ENCODE measurements around the gene SNX27.
"Not testable (repeated sequence)": the region's sequence is repeated elsewhere in the genome, so short reads cannot be mapped to it uniquely, and the experiment has no call there.

SNX27 gene

DNA sequence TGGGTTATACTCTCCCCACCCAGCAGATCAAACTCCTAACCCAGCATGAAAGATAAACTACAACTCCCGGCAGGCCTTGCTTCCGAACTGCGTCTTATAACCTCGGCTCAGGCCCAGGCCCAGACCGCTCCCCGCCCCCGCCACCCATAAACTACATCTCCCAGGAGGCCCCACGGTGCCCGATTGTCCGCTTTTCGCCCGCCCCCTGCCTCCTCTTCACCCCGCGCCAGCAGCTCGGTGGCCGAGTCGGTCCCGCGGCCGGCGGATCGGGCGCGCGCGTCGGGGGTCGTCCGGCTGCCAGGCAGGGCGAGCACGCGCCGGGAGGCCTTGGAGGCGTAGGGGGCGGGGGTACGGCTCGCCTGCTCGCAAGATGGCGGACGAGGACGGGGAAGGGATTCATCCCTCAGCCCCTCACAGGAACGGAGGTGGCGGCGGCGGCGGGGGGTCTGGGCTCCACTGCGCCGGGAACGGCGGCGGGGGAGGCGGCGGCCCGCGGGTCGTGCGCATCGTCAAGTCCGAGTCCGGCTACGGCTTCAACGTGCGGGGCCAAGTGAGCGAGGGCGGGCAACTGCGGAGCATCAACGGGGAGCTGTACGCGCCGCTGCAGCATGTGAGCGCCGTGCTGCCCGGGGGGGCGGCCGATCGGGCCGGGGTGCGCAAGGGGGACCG, at the start of gene SNX27:
Gene SNX27 (plus strand): TSS at position 219 of the 669 bp plus-strand sequence. CDS start 152 bp downstream, at position 371.
- DNase-seq, result peak; percentile 86

GRCh38 chr1:151562661-151563060, 49.2 kb upstream of the SNX27 start:
- no peak for DNase-seq

DNA sequence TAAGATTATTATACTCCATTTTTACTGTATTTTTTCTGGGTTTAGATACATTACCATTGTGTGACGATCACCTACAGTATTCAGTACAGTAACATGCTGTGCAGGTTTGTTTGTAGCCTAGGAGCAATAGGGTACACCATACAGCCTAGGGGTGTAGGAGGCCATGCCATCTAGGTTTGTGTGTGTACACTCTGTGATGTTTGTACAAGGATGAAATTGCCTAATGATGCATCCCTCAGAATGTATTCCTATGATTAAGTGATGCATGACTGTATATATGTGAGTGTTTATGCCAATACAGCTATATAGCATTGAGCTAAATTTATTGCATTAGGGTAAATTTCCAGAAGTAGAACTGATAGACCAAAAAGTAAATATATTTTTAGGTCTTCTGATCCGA, 48.5 kb upstream of the SNX27 start:
- DNase-seq, result no peak

DNA sequence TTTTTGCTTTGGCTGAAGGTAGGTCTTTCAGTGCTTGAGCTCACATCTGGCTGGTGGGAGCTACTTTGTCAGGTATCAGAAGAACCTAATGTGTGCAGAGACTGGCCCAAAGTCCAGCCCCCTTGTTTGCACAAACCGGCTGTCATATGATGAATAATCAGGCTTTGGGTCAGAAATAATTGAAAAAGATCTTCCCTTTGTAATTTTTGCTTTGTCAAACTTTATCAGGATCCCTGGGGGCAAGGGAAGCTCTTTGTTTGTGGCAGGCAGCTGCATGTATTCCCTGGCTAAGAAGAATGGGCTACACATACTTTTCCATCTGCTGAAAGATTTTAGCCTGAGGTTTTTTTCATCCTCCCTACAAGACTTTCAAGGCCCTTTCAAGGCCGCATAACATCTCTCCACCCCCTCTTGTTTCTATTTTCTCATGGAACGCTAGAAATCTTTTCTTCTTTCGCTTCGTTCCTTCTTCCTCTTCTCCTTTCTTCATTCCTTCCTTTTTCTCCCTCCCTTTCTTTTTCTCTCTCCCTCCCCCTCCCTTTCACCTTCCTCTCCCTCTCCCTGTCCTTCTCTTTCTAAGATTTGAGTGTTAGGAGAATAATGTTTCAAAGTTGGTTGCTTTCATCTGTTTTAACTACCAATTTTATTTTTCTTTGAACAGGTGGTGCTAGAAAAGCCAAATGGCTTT, 46.2 kb upstream of the SNX27 start:
- no peak for DNase-seq

DNA sequence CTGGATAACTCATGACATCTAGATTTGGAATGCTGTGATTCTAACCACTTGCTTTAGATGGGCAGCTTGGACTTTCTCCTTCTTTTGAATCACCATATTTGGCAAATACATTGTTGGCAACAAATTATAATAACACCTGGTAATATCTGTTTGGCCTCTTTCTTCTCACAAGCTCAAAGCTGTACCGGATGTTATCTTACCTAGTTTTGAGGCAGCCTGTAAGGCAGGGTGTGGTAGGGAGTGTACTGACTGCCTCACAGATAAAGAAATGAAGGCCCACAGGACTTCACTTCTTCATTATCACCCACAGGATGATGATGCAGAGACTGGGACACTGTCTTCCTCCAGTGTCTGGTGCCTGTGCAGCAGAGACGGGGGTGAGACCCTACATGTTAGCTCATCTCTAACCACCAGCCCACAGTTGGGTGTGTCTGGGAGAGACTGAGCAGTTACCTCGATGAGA, 43.2 kb upstream of the SNX27 start:
- DNase-seq, result no peak

DNA sequence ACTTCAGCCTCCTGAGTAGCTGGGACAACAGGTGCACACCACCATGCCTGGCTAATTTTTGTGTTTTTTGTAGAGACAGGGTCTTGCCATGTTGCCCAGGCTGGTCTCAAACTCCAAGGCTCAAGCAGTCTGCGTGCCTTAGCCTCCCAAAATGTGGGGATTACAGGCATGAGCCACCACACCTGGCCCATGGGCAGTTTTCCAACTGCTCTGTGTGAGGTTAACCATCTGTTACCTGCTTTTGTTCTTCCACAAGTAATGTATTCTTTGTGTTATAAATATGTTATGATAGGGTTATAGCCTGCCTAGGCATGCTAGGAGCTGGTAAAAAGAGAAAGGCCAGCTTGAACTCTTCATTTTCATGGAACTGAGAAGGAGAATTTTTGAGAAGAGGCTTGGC, 41.0 kb upstream of the SNX27 start:
- DNase-seq, result no peak

DNA sequence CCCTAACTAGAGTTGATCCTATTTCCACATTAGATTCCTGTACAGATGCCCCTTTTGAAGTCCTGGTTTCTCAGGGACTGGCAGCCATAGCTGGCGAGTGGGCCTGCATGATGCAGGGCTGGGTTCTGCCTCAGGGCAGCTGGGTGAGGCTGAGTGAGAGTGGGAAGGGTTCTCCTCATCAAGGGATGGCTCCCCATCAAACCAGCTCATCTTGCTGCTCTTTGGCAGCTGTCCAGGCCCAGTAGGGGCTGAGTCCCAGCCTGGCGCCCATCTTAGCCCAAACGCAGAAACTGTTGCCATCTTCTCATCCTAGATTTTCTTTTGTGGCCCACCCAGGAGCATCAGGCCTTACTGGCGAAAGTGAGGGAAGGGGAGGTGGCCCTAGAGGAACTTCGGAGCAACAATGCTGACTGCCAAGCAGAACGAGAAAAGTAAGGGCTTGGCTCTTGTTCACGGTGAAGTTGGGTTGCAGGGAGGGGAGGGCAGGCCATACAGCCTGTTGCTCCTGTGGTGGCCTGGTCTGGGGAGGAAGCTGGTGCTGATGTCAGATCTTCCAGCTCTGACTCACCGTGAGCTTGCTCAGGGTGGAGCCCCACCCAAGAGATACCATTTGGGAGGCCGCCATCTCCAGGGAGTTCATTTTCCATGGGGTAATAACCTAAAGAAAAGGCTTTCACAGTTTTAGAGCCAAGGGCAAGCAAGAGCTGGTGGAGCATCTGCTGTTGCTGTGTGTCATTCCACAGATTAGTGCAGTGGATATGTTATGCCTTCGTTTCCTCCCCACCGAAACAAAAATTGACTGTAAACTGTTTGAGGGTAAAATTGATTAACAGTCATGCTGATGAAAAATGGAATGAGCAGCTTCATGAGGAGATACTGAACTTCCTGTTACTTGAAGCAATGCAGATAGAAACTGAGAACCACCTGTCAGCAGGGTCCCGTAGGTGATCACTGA, 37.0 kb upstream of the SNX27 start:
- no peak for DNase-seq

DNA sequence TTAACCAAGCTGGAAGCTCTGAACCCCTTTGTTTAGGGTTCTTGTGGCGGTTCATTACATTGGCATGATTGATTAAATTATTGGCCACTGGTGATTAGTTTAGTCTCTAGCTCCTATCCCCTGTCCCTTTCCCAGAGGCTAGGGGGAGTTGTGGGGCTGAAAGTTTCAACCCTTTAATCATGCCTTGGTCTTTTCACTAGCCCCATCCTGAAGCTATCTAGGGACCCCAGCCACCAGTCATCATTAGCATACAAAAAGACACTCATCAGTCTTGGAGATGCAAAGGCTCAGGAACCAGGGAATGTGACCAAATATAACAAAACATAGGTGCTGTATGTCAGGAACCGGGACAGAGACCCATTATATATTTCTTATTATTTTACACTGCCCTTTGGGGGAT, 34.7 kb upstream of the SNX27 start:
- no peak for DNase-seq

GRCh38 chr1:151578941-151579340, 32.9 kb upstream of the SNX27 start:
- no peak for DNase-seq

DNA sequence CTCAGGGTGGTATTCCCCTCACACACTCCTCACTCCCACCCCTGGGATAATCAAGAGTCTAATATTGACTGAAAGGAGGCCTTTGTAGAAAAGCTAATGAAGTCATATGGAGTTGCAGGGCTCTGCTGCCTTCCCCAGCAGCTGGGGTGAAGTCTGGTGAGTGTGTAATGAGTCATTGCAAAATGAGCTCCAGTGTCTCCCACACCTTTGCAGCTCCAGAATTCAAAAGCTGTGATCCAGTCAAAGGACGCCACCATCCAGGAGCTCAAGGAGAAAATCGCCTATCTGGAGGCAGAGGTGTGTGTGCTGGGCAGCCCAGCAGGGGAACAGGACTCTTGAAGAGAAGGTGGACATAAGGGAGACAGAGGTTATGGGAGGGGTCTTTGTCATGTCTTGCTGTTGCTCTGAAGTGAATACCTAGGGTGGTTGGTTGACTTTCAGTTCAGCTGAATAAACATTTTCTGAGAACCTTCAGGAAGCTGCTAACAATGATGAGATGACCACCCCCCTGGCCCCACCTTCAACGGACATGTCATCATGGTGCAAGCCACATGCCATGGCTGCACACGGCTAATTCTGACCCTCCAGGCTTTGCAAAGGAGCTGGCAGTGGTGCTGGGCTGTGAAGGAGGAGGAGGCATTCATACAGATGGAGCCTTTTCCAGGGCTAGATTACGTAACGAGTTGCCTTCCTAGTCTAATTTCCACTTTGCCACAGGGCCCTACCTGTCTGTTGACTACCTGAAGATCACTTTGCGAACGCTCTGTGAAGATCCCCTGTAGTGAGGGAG, 32.2 kb upstream of the SNX27 start:
- no peak for DNase-seq

DNA sequence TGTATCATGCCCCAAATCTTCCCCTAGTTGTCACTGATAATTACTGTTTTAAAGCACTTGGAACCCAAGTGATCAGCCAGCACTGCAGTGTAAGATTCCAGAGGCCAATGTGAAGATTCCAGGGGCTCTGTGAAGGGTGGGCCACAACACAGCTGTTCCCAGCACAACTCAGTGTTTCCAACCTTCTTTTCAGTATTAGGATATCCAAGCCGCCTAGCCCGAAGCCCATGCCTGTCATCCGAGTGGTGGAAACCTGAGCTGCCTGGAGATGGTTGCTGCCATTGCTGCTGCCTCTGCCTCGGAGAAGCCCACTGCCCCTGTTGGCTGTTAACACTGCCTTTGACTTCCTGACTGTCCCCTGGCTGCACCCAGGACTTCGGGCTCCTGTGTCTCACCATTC, 30.4 kb upstream of the SNX27 start:
- DNase-seq, result no peak

- no peak for DNase-seq
These were observed 29.9 kb upstream of the SNX27 start for GRCh38 chr1:151581921-151582320.

- DNase-seq, result no peak
These were observed 28.1 kb upstream of the SNX27 start for GRCh38 chr1:151583796-151584195.

DNA sequence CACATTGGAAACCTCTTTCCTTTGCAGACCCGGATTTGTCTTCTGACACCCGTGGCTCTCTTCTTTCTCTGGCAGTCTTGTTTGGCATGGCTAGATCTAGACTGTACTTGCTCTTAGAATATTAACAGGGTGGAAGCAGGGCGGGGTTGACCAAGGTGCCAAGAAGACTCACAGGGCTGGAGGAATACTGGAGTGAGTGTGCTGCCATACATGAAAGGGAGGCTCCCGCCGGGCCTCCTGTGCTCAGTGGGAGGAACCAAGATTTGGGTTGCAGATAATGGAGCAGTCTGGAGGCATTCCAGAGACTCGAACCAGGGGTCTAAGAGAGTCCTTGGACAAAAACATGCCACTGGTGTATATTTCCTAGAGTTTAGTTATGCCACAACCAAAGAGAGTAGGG, 27.6 kb upstream of the SNX27 start:
- no peak for DNase-seq

DNA sequence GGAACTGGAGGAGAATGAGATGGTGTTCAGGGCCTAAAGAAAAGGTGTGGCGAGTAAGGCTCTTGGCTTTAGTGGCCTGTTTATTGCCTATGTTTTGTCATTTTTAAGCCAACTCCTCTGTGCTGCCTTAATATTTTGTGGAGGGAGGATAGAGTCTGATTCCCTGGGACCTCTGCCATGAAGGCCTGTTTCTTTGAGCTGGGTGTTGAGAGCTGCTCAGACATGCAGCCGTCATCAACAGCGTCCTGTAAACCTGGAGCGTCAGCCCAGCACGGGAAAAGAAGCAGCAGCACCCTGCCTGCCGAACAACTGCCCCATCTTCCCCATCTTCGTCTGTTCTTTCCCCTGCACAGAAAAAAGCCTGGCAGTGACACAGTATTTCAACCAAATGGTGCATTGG, 27.1 kb upstream of the SNX27 start:
- DNase-seq, result no peak

DNA sequence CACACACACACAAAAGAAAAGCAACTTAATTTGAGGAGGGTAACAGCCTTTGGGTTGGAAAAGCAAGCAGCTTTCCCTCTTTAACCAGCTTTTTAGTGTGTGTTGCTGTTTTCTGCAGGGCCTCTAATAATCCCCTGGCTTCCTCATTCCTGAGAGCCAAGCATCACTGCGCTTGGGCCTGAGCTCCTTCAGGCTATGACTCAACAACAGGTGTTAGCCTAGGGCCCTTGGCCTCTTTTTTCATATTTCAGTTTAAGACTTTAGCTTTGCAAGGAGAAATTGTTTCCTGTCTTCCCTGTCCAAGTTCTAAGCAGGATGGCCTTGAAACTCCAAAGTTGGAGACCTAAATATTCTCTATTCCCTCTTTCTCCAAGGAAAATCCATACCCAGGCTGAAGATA, 26.2 kb upstream of the SNX27 start:
- no peak for DNase-seq

DNA sequence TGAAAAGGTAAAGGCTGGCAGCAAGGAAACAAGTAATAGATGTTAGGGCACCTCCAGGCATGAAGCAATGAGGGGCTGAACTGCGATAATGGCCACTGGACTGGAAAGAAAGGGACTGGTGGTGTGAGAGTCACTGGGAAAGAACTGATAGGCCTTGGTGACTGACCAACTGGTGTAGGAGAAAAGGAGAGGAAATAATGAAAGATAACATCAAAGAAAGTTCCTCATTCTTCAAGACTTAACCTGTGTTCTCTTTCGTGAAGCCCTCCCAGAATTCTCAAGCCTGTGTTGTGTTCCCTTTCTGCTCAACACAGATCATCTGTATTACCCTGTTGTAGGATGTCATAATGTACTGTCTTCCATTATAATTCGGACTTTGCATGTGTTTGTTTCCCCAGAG, 20.9 kb upstream of the SNX27 start:
- no peak for DNase-seq

DNA sequence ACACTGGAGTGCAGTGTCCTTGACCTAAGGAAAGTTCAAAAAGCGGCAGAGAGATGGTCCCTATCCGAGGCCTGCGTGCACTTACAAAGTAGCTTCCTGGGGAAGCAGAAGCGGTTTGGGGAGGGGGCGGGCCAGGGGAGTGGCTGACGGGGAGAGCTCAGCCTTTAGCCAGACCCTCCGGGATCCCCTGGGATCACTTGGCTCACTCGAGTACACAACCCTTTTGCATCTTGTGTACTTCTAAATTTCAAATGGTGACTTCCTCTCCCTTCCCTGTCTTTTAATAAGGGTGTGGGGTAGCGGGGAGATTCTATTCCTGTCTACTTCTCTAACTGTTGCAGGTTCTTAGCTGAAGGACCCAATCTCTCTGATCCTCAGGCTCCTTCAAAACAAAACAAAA, 18.1 kb upstream of the SNX27 start:
- DNase-seq, result peak; percentile 55

DNA sequence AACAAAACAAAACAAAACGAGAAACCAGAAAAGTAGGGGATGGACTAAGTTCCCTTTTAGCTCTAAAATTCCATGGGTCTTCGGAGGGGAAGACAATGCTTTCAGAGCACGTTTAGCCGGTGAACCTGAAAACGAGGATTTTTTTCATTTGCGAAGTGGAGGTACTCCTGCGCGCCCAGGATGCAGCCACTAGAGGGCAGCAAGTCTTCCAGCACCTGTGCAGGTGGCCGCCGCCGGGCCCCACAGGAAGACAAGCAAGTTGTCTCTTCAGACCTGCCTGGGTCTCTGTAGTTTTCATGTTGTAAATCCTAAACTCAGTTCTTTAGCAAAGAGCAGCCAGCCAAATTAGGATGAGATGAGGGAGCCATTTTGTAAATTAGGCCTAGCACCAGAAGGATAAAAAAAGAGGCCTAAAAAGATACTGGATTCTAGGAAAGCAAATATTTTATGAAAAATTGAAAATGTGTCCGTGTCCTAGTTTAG, 17.7 kb upstream of the SNX27 start:
- DNase-seq, result peak; percentile 70

- no peak for DNase-seq
These were observed 15.5 kb upstream of the SNX27 start for GRCh38 chr1:151596166-151596953.

DNA sequence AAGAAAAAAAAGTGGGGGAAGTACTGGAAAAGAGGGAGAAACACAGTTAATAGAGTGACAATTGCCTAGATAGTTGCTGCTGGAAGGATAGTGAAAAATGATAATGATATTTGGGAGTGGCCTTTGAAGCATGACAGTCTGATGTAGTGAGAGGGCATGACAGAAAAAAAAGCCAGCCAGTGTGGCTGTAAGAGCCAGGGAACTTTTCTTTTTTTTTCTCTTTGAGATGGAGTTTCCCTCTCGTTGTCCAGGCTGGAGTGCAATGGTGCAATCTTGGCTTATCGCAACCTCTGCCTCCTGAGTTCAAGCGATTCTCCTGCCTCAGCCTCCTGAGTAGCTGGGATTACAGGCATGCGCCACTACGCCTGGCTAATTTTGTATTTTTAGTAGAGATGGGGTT, 9.3 kb upstream of the SNX27 start:
- not testable (repeated sequence) for DNase-seq

DNA sequence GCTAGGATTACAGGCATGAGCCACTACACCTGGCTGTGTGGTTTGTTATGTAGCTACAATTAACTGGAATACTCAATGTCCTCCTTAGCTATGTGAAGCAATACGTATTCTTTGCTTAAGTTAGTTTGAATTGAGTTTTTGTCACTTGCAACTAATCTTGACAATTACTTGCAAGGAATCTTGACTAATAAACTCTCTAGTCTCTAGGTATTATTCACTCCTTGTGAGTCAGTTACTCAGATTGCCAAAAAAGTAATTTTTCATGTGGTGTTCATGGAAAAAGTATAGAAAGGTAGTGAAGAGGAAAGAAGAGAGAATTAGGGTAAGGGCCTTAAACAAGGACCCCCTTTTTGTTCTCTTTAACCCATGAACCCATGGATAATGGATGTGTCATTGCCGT, 7.6 kb upstream of the SNX27 start:
- no peak for DNase-seq

All from DMS79 treated with DMSO at 0.1 percent for 48 hours (cell line).